Activated T-cell treated with anti-CD3 and anti-CD28 coated beads, Interleukin-2, amount 50 U/mL, for 1 hour (primary cell): ENCODE measurements around the gene SNAPIN.
"Not testable (repeated sequence)": the region's sequence is repeated elsewhere in the genome, so short reads cannot be mapped to it uniquely, and the experiment has no call there.

Experiments used
- DNase-seq: peaks from one replicate; pipeline ENCODE4 v3.0.0-alpha.2; 2020

Gene SNAPIN

GRCh38 chr1:153649137-153649862 lies 9.2 kb upstream of the SNAPIN start:
- DNase-seq: peak; percentile 36

DNA sequence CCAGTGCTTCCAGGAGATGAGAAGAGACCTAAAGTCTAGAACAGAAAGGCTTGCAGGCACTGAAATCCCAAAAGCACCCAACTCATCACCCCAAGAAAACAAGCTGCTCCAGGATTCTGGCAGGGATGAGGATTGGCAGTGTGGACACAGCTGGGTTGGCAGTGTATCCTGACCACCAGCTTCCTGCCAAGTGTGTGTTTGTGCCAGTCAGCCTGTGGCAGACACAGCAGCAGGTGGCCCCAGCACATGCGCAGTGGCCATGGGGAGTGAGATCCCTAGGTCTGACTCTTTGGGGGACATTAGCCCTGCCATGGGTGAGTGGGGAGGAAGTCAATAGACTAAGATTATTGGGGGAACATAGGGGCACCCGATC lies 8.7 kb upstream of the SNAPIN start:
- DNase-seq: no peak

DNA sequence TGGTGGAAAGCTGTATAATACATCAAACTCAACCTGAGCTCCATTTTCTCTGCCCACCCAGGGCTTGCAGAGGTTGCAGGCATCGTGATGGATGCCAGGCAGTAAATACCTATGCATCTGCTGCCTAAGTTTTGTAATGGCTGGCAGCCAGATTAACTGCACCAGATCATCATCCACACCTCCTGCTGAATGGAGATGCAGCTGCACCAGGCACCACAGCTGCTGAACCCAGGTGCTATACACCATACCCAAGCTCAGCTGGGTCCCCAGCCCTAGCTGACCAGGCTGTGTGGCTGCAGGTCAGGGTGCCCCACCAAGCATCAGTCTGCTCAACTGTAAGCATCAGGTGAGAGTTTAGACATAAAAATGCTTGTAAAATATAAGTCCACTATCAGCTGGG lies 6.7 kb upstream of the SNAPIN start:
- DNase-seq: no peak

DNA sequence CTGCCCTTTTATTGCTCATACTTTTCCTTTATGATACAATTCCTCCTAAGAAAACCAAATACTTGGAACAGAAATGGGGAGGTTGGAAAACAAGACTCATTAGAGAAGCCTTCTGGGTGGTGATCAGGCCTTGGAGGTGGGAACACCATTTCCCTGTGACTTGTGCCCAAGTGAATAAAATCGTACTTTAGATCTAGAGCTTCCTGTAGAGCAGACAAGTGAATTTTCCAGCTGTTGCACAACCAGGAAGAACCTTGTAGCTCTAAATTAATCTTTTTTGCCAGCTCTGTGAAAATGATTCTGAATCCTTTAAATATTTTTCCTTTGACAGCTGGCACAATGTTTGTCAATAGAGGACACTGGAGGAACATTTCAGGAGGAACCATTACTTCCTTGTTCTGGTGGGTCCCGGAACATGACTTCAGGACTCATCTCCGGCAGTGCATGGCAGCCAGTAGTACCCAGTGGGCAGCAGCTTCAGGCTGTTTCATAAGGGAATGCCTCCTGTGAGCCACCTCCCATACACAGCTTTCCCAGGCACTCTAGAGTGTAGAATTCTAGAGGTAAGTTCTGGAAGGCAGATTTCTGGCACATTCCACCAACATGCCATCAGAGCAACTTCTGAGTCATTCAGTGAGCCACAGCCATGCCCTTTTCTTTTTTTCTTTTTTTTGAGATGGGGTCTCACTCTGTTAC lies 5.5 kb upstream of the SNAPIN start:
- no peak for DNase-seq

- no peak for DNase-seq
These were observed 3.2 kb upstream of the SNAPIN start for GRCh38 chr1:153655333-153655732.

GRCh38 chr1:153659175-153659534 lies 652 bp downstream of the SNAPIN start:
- no peak for DNase-seq

- DNase-seq: no peak
These were observed 1.2 kb downstream of the SNAPIN start for GRCh38 chr1:153659656-153660055.

DNA sequence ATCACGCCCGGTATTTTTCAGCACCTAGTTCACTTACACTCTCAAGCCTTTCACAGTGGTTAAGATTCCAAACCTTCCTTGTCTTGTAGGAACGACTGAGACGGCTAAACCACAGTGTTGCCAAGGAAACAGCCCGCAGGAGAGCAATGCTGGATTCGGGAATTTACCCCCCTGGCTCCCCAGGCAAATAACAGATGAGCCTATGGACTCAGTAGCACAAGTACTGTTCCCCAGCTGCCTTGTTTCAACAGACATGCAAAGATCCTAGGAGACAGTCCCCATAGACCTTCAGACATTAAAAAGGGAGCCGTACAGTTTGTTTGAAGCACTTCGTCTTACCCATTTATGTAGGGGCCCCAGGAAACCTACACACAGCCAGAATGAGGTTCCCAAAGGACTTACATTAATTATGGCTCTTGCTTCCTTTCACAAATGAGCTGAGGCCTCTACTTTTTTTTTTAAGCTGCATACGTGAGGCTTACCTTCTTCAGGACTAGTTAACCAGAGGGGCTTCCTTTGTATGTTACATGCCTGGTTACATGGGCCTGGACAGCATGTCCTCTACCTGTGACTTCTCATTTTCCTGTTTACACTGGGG lies 2.7 kb downstream of the SNAPIN start:
- no peak for DNase-seq

DNA sequence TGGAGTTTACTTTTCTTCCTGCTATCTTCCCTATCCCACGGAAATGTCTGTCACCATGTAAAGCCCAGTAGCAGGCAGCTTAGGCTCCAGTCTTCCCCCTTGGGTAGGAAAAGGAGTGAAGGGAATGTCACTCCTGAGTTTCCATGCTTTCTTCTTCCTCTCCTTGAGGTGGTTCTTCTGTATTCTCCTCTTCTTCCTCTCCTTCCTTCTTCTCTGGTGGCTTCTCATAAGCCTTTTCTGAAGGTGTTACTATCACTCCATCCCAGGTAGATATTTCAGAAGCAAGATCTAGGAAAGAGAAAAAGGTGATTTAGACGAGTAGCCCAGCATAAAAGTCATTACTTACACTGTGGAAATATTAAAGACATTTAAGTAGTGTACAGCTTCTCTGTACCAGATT lies 3.8 kb downstream of the SNAPIN start:
- DNase-seq: no peak

DNA sequence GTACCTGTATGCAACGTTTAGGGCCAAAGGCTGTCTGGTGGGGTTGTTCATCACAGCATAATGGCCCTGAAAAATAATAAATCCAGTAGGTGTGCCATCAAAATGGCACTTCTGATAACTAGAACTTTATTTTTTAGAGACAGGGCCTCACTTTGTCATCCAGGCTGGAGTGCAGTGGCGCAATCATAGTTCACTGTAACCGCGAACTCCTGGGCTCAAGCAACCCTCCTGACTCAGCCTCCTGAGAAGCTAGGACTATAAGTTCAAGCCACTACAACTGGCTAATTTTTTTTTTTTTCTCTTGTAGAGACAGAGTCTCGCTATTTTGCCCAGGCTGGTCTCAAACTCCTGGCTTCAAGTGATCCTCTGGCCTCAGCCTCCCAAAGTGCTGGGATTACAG lies 4.7 kb downstream of the SNAPIN start:
- no peak for DNase-seq

DNA sequence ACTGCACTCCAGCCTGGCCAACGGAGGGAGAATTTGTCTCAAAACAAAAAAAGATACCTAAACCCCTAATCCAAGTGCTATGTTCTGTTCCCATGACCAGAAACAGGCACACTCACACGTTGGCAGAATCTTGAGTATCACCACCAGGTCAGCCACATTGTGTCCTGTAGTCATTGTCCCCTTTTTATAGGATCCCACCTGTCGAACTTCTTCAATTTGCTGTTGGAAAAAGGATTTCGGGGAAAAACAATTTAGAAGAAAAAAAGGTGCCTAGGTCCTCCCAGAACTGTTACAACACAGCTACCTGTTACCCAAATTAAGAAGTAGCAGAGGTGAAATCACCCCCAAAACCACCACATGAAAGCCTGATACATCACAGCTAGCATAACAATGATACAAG lies 8.9 kb downstream of the SNAPIN start:
- no peak for DNase-seq

GRCh38 chr1:153668672-153669071 lies 10.2 kb downstream of the SNAPIN start:
- not testable (repeated sequence) for DNase-seq

DNA sequence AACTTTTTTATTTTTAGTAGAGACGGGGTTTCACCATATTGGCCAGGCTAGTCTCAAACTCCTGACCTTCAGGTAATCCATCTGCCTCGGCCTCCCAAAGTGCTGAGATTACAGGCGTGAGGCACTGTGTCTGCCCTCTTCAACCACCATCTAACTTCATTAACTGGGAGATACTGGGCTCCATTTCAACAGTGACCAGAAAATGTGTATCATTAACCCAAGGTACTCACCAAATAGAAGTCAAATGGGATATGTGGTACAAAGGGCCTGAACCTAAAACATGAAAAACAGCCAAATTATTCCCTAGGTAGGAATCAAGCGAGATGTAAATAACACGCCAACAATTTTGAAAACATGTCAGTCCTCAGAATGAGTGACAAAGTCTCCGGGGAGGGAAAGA lies 11.1 kb downstream of the SNAPIN start:
- no peak for DNase-seq

DNA sequence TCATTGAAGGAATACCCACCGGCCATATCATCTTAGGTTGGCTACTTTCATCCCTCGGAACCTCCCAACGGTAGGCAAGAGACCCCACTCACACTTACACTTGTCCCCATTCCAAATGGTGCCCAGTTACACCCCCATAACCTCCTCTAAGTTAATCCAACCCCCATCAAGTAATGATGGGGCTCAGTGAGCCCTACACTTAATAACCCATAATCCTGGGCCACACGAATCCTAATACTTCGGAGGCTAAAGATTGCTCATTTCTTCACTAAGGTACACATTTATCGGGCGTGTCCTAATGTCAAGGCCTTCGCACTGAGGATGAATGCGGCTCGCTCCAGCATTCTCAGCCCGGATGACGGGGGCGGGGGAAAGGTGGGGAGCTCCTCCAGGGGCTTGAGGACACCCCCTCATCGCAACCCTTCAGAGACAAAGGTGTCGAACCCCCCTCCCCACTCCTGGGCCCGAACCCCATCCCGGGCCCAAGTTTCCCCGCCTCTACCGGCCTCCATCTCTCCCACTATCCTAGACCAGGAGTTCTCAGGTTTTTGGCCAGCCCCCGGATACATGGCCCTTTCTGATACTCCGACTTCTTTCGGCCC lies 11.9 kb downstream of the SNAPIN start:
- DNase-seq: no peak

DNA sequence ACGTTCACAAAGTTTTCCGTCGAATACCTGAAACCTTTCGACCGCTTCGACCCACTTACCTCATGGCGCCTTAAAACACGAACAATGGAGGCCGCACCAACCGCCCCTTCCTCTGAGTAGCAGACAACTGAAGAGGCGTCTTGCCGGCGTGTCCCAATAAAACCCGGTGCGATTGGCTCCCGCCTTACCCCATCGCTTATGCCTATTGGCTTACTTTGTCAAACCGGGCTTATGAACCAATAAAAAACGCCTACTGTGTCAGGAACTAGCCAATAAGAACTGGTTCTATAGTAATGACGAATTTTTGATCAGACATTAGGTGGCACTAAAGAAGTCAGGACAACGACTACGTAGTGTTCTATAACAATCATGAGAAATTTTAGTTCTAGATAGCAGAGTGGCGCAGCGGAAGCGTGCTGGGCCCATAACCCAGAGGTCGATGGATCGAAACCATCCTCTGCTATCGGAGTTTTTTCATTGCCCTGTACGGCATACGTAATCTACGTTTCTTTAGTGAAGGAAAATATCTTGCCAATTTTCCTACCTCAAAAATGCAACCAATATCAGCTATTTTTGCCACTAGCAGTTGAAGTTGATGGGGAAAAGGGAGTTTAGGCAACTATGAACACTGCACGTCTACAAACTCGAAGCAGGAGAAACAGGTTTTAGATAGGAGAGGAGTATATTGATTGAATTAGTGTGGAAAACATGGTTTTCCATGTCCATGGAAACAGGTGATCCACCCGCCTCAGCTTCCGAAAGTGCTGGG lies 12.5 kb downstream of the SNAPIN start, which contains the start of gene ILF2:
Gene ILF2, minus strand, starts transcription at position 135 of the 769 bp plus-strand sequence. Its CDS starts 71 bp downstream, at position 64.
- peak; percentile 96 for DNase-seq

DNA sequence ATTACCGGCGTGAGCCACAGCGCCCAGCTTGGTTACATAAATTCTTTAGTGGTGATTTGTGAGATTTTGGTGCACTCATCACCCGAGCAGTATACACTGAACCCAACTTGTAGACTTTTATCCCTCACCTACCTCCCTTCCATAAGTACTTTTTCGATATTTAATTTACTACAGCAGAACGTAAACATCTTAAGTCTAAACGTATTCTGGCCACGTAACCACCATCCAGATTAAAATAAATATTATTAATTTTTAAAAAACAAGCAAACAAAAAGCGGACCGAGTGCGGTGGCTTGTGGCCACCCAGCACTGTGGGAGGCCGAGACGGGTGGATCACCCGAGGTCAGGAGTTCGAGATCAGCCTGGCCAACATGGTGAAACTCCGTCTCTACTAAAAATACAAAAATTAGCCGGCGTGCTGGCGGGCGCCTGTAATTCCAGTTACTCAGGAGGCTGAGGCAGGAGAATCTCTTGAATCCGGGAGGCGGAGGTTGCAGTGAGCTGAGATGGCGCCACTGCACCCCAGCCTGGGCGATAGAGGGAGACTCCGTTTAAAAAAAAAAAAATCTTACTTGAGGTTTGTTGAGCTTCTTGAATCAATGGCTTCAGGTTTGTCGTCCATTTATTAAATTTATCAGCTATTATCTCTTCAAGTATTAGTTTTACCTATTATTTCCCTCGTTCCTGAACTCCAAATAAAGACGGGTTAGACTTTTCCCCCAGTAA lies 13.3 kb downstream of the SNAPIN start:
- DNase-seq: peak; percentile 62

GRCh38 chr1:153673511-153673910 lies 15.0 kb downstream of the SNAPIN start:
- DNase-seq: no peak

DNA sequence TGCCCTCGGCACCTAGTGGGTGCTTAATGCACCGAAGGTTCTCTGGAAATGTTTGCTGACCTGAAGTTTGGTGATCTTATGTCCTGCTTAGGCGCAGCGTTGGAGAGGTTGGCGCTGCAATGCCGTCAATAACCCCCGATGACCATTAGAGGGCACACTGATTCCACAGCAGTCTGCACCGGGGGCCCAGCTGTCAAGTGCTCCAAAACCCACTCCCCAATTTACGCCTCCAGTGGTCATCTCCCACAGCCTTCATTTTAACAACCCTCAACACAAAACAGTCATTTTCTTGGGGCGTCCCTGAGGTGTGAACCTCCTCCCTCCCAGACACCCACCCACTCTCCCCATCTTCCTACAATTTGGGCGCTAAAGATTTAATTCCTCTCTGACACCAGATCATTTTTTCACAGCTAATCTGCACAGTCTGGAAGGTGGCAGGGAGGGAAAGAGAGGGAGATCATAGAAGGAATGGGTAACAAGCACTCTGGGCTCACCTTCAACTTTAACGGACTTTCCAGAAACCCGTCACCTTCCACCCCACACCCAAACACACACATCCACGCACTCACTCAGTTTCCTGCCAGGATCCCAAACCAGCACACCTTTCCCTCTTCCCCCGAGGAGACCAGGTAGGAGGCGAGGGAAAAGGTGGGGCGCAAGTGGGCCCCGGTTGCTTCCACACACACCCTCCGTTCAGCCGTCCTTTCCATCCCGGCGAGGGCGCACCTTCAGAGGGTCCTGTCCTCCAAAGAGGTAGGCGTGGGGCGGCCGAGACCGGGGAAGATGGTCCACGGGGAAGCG lies 19.4 kb downstream of the SNAPIN start:
- DNase-seq: peak; percentile 54

DNA sequence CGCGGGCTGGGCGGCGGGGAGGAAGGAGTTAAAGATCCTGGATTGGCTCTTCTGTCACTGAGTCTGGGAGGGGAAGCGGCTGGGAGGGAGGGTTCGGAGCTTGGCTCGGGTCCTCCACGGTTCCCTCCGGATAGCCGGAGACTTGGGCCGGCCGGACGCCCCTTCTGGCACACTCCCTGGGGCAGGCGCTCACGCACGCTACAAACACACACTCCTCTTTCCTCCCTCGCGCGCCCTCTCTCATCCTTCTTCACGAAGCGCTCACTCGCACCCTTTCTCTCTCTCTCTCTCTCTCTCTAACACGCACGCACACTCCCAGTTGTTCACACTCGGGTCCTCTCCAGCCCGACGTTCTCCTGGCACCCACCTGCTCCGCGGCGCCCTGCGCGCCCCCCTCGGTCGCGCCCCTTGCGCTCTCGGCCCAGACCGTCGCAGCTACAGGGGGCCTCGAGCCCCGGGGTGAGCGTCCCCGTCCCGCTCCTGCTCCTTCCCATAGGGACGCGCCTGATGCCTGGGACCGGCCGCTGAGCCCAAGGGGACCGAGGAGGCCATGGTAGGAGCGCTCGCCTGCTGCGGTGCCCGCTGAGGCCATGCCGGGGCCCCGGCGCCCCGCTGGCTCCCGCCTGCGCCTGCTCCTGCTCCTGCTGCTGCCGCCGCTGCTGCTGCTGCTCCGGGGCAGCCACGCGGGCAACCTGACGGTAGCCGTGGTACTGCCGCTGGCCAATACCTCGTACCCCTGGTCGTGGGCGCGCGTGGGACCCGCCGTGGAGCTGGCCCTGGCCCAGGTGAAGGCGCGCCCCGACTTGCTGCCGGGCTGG lies 20.2 kb downstream of the SNAPIN start, which contains the start of gene NPR1:
Gene NPR1, plus strand, starts transcription at position 170 of the 818 bp plus-strand sequence. Its CDS starts 421 bp downstream, at position 591.
- peak; percentile 41 for DNase-seq
